ENCODE measurements around the gene AGAP1. TPM values are rescaled to one million over a fixed set of nuclear protein-coding genes. Genes with fewer than 3 reads are reported as not detected.

The AGAP1 gene
- polyA plus RNA-seq, 1 donor from 2014 or later = 17.4 TPM

DNA sequence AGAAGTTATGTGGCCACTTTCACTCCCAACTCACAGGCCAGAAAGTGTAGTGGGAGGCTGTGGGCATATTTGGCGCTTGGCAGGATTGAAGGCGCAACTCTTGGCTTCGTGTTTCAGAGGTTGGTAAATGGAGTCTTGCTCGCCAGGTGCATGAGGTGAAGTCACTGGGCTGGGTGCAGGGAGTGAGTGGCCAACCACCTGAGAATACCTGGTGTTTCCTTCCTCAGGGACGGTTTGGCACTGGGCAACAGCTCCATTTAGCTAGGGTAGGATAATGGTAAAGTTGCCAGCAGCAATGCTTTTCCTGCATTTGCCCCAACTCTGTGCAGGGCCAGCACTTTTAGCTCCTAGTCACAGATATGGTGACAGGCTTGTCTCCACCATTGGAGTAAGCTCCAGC lies 115.9 kb downstream of the AGAP1 start:
- Histone ChIP-seq H3K27ac (ENCODE audit: low read length) (no peak overlapping the region), H3K79me2 (replicated peaks; ENCODE audit: insufficient read depth, low read length) (peaks cover 12% of the 10 kb centered on the region)

DNA sequence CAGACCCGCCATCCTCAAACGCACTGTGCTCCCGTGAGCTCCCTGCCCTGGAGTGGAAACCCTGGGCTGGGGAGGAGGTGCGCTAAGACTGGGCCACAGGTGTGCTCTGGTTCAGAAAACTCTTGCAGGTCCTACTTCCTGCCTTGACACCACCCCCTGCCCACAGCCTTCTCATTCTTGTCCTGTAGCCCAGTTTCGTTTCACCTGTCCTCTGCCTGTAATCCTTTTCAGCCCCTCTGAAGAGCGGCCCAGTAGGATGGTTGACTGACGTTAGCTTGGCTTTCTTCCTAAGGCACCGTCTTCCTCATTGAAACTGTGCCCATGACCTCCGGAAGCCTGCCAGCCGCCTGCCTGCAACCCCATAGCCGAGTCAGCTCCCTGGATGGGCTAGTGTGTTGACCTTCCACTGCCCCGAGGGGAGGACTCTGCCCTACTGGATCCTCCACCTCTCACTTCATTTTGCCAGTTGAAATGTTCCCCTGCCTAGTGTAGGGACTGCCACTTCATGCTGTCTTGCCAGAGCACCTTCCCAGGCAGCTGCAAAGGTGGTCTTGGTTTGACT lies 116.9 kb downstream of the AGAP1 start:
- H3K27ac ChIP-seq (ENCODE audit: low read length) = no peak overlapping the region
- no peaks in the 10 kb centered on the region for H4K20me1 ChIP-seq (ENCODE audit: insufficient read depth)
- H3F3A ChIP-seq (ENCODE audit: insufficient read depth, low read length, poor library complexity, severe bottlenecking) = peaks cover 4% of the 10 kb centered on the region
- TF ChIP-seq TAF1 (IDR thresholded peaks at IDR 0.05; ENCODE audit: low read depth) (no peak), EP300 (conservative IDR thresholded peaks at IDR 0.05; ENCODE audit: poor library complexity, severe bottlenecking) (no peak), SMC3 (conservative IDR thresholded peaks at IDR 0.05; ENCODE audit: poor library complexity) (no peak), POLR2AphosphoS5 (IDR thresholded peaks at IDR 0.05) (no peak), MXI1 (conservative IDR thresholded peaks at IDR 0.05; ENCODE audit: poor library complexity, severe bottlenecking) (no peak), EZH2 (IDR thresholded peaks at IDR 0.05; ENCODE audit: borderline replicate concordance, insufficient read depth, low read length, poor library complexity, severe bottlenecking) (no peak), RAD21 (conservative IDR thresholded peaks at IDR 0.05) (no peak)
- TF ChIP-seq, protein P1, sequence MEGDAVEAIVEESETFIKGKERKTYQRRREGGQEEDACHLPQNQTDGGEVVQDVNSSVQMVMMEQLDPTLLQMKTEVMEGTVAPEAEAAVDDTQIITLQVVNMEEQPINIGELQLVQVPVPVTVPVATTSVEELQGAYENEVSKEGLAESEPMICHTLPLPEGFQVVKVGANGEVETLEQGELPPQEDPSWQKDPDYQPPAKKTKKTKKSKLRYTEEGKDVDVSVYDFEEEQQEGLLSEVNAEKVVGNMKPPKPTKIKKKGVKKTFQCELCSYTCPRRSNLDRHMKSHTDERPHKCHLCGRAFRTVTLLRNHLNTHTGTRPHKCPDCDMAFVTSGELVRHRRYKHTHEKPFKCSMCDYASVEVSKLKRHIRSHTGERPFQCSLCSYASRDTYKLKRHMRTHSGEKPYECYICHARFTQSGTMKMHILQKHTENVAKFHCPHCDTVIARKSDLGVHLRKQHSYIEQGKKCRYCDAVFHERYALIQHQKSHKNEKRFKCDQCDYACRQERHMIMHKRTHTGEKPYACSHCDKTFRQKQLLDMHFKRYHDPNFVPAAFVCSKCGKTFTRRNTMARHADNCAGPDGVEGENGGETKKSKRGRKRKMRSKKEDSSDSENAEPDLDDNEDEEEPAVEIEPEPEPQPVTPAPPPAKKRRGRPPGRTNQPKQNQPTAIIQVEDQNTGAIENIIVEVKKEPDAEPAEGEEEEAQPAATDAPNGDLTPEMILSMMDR (IDR thresholded peaks at IDR 0.05; ENCODE audit: poor library complexity, severe bottlenecking) = no peak
- TF ChIP-seq, protein P2, sequence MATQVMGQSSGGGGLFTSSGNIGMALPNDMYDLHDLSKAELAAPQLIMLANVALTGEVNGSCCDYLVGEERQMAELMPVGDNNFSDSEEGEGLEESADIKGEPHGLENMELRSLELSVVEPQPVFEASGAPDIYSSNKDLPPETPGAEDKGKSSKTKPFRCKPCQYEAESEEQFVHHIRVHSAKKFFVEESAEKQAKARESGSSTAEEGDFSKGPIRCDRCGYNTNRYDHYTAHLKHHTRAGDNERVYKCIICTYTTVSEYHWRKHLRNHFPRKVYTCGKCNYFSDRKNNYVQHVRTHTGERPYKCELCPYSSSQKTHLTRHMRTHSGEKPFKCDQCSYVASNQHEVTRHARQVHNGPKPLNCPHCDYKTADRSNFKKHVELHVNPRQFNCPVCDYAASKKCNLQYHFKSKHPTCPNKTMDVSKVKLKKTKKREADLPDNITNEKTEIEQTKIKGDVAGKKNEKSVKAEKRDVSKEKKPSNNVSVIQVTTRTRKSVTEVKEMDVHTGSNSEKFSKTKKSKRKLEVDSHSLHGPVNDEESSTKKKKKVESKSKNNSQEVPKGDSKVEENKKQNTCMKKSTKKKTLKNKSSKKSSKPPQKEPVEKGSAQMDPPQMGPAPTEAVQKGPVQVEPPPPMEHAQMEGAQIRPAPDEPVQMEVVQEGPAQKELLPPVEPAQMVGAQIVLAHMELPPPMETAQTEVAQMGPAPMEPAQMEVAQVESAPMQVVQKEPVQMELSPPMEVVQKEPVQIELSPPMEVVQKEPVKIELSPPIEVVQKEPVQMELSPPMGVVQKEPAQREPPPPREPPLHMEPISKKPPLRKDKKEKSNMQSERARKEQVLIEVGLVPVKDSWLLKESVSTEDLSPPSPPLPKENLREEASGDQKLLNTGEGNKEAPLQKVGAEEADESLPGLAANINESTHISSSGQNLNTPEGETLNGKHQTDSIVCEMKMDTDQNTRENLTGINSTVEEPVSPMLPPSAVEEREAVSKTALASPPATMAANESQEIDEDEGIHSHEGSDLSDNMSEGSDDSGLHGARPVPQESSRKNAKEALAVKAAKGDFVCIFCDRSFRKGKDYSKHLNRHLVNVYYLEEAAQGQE (IDR thresholded peaks at IDR 0.05; ENCODE audit: borderline replicate concordance) = no peak
- no peaks in the 10 kb centered on the region for H3K9me3 ChIP-seq (ENCODE audit: low read length)
- H3K4me2 ChIP-seq (ENCODE audit: low read length) = no peak overlapping the region
- no peak overlapping the region for H3K9ac ChIP-seq (ENCODE audit: low read length)
- no peaks in the 10 kb centered on the region for H3K9me2 ChIP-seq (ENCODE audit: insufficient read depth, low read length)
- no peaks in the 10 kb centered on the region for H3K27me3 ChIP-seq (ENCODE audit: insufficient read depth, low read depth, low read length)
- H3K36me3 ChIP-seq (ENCODE audit: insufficient read depth, low read length) = no peaks in the 10 kb centered on the region
- no peak overlapping the region for H2AFZ ChIP-seq (ENCODE audit: low read depth, low read length)
- H3K4me3 ChIP-seq (ENCODE audit: low read length) = no peak overlapping the region
- H3K79me2 ChIP-seq (replicated peaks; ENCODE audit: insufficient read depth, low read length) = peaks cover 12% of the 10 kb centered on the region

More for the DNA sequence above, 115.9 kb downstream of the AGAP1 start:
- no peaks in the 10 kb centered on the region for H4K20me1 ChIP-seq (ENCODE audit: insufficient read depth)
- no peak overlapping the region for H3K9ac ChIP-seq (ENCODE audit: low read length)
- no peaks in the 10 kb centered on the region for H3K27me3 ChIP-seq (ENCODE audit: insufficient read depth, low read depth, low read length)
- H3K4me3 ChIP-seq (ENCODE audit: low read length) = no peak overlapping the region
- no peaks in the 10 kb centered on the region for H3K9me3 ChIP-seq (ENCODE audit: low read length)
- no peak overlapping the region for H3K4me2 ChIP-seq (ENCODE audit: low read length)
- H3F3A ChIP-seq (ENCODE audit: insufficient read depth, low read length, poor library complexity, severe bottlenecking) = peaks cover 4% of the 10 kb centered on the region
- H2AFZ ChIP-seq (ENCODE audit: low read depth, low read length) = no peak overlapping the region
- TF ChIP-seq EP300 (conservative IDR thresholded peaks at IDR 0.05; ENCODE audit: poor library complexity, severe bottlenecking) = no peak
- TF ChIP-seq, protein P1 (IDR thresholded peaks at IDR 0.05; ENCODE audit: poor library complexity, severe bottlenecking) = no peak
- TF ChIP-seq, protein P2 (IDR thresholded peaks at IDR 0.05; ENCODE audit: borderline replicate concordance) = no peak
- TF ChIP-seq TAF1 (IDR thresholded peaks at IDR 0.05; ENCODE audit: low read depth) = no peak
- TF ChIP-seq MXI1 (conservative IDR thresholded peaks at IDR 0.05; ENCODE audit: poor library complexity, severe bottlenecking) = no peak
- TF ChIP-seq SMC3 (conservative IDR thresholded peaks at IDR 0.05; ENCODE audit: poor library complexity) = no peak
- TF ChIP-seq RAD21 (conservative IDR thresholded peaks at IDR 0.05) = no peak
- TF ChIP-seq EZH2 (IDR thresholded peaks at IDR 0.05; ENCODE audit: borderline replicate concordance, insufficient read depth, low read length, poor library complexity, severe bottlenecking) = no peak
- TF ChIP-seq POLR2AphosphoS5 (IDR thresholded peaks at IDR 0.05) = no peak
- no peaks in the 10 kb centered on the region for H3K9me2 ChIP-seq (ENCODE audit: insufficient read depth, low read length)
- no peaks in the 10 kb centered on the region for H3K36me3 ChIP-seq (ENCODE audit: insufficient read depth, low read length)

Data from neural cell (in vitro differentiated cells).